Natural killer cell (primary cell): ENCODE measurements around the gene CIDEC. TPM values are rescaled to one million over a fixed set of nuclear protein-coding genes. Genes with fewer than 3 reads are reported as not detected.

ENCODE experiments used
- ATAC-seq, 3 donors: fragments of 150-1000 bp in 2 of 3; fragments of 200-7000 bp in 1 of 3; cut with Tn5 transposase; 1 replicate in 1 of 3; 2 replicates in 2 of 3; pipeline ENCODE4 v1.10.0; 2021; ENCODE audit warnings: mild to moderate bottlenecking in 2 of 3, moderate library complexity in 2 of 3
- DNase-seq, 2 donors: peaks; one replicate each; pipeline versions ENCODE4 v3.0.0 to v3.0.0-alpha.2; 2013 to 2021; ENCODE audit warnings: mixed read lengths in 1 of 2
- H3K27ac ChIP-seq: one replicate; pipeline ENCODE4 v1.5.1; 2013; ENCODE audit warnings: mild to moderate bottlenecking, low read length
- H3K27me3 ChIP-seq: one replicate; pipeline ENCODE4 v1.6.1; 2013; ENCODE audit warnings: low read length; ENCODE audit not compliant: control insufficient read depth, insufficient read depth
- H3K36me3 ChIP-seq: one replicate; pipeline ENCODE4 v1.6.1; 2013; ENCODE audit warnings: low read length; ENCODE audit not compliant: control insufficient read depth, insufficient read depth
- H3K4me1 ChIP-seq: one replicate; pipeline ENCODE4 v1.6.1; 2013; ENCODE audit warnings: low read length; ENCODE audit not compliant: control insufficient read depth, insufficient read depth
- H3K4me3 ChIP-seq: one replicate; pipeline ENCODE4 v1.5.1; 2013; ENCODE audit warnings: low read length
- H3K9me3 ChIP-seq: one replicate; pipeline ENCODE4 v1.6.1; 2013; ENCODE audit warnings: low read length; ENCODE audit not compliant: control insufficient read depth, insufficient read depth
- H3K27ac Mint-ChIP-seq, 2 donors: one replicate each; pipeline ENCODE4 v1.8.0; 2022; ENCODE audit warnings: mild to moderate bottlenecking in 2 of 2, mixed read lengths in 2 of 2, moderate library complexity in 1 of 2
- H3K27me3 Mint-ChIP-seq, 2 donors: one replicate each; pipeline ENCODE4 v1.8.0; 2022; ENCODE audit warnings: low read depth in 2 of 2, mixed read lengths in 2 of 2
- H3K36me3 Mint-ChIP-seq: one replicate; pipeline ENCODE4 v1.8.0; 2022; ENCODE audit warnings: mixed read lengths
- H3K4me1 Mint-ChIP-seq, 2 donors: one replicate each; pipeline ENCODE4 v1.8.0; 2022; ENCODE audit warnings: mixed read lengths in 2 of 2
- H3K4me3 Mint-ChIP-seq: one replicate; pipeline ENCODE4 v1.8.0; 2022; ENCODE audit warnings: mild to moderate bottlenecking, moderate library complexity, mixed read lengths
- H3K9me3 Mint-ChIP-seq, 2 donors: one replicate each; pipeline ENCODE4 v1.8.0; 2022; ENCODE audit warnings: mixed read lengths in 2 of 2
- WGBS: methylation state at CpG from one replicate; pipeline ENCODE4 v1.1.7; 2013; ENCODE audit warnings: missing lambda C conversion rate; ENCODE audit not compliant: insufficient coverage; 5-methylcytosine and 5-hydroxymethylcytosine counted together
- intact Hi-C: fragments of 100-400 bp; cut with micrococcal nuclease; formaldehyde crosslinking; loops from one replicate; pipeline ENCODE4 v1.14.2; 2022
- total RNA-seq, 4 donors: library from RNA; stranded (reverse); fragments of 120-200 nt in 1 of 4; gene quantifications; one replicate each; pipeline versions ENCODE4 v1.2.3 to v1.2.4, GENCODE V29; 2013 to 2022
- TF ChIP-seq, protein P1 (sequence below): fragments of 200-600 bp; IDR thresholded peaks from one replicate; pipeline ENCODE4 v1.8.0; 2022; ENCODE audit warnings: antibody characterized with exemption

The CIDEC gene
- total RNA-seq, 3 donors from 2014 or later (not counting 1 experiment from before 2014, with no cell fraction given): not detected

GRCh38 chr3:9834520-9835380 lies 45.3 kb downstream of the CIDEC start:
- 94% methylated on average over 18 of the region's 18 CpGs for WGBS
- intact Hi-C loops: no loop called here
- H3K27me3 Mint-ChIP-seq: no peaks in the 10 kb centered on the region
- no peak overlapping the region for H3K4me3 Mint-ChIP-seq
- no peaks in the 10 kb centered on the region for H3K9me3 Mint-ChIP-seq
- no peak for DNase-seq
- H3K4me1 ChIP-seq: no peaks in the 10 kb centered on the region
- H3K4me1 Mint-ChIP-seq: peaks cover 7 to 13% of the 10 kb centered on the region in 2 donors
- H3K27me3 ChIP-seq: no peaks in the 10 kb centered on the region
- ATAC-seq: no peak
- peaks cover 46% of the 10 kb centered on the region for H3K36me3 ChIP-seq
- H3K27ac ChIP-seq: no peak overlapping the region
- H3K27ac Mint-ChIP-seq: peak overlapping the region in 1 of 2 donors; percentile 47
- H3K36me3 Mint-ChIP-seq: no peaks in the 10 kb centered on the region
- H3K4me3 ChIP-seq: no peak overlapping the region
- TF ChIP-seq, protein P1, sequence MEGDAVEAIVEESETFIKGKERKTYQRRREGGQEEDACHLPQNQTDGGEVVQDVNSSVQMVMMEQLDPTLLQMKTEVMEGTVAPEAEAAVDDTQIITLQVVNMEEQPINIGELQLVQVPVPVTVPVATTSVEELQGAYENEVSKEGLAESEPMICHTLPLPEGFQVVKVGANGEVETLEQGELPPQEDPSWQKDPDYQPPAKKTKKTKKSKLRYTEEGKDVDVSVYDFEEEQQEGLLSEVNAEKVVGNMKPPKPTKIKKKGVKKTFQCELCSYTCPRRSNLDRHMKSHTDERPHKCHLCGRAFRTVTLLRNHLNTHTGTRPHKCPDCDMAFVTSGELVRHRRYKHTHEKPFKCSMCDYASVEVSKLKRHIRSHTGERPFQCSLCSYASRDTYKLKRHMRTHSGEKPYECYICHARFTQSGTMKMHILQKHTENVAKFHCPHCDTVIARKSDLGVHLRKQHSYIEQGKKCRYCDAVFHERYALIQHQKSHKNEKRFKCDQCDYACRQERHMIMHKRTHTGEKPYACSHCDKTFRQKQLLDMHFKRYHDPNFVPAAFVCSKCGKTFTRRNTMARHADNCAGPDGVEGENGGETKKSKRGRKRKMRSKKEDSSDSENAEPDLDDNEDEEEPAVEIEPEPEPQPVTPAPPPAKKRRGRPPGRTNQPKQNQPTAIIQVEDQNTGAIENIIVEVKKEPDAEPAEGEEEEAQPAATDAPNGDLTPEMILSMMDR: no peak
- H3K9me3 ChIP-seq: no peaks in the 10 kb centered on the region

GRCh38 chr3:9833078-9833477 lies 47.0 kb downstream of the CIDEC start:
- no peak for DNase-seq

GRCh38 chr3:9831253-9831652 lies 48.8 kb downstream of the CIDEC start:
- peaks cover 38% of the 10 kb centered on the region for H3K36me3 ChIP-seq
- no peaks in the 10 kb centered on the region for H3K27me3 ChIP-seq
- no peaks in the 10 kb centered on the region for H3K27me3 Mint-ChIP-seq
- TF ChIP-seq, protein P1: no peak
- no peak for DNase-seq
- peak overlapping the region; percentile 58 to 61 for H3K27ac Mint-ChIP-seq
- H3K4me1 ChIP-seq: no peaks in the 10 kb centered on the region
- H3K9me3 Mint-ChIP-seq: no peaks in the 10 kb centered on the region
- ATAC-seq: peak in 1 of 3 donors; percentile 45
- intact Hi-C loops: no loop called here
- no peaks in the 10 kb centered on the region for H3K9me3 ChIP-seq
- peaks cover 13 to 18% of the 10 kb centered on the region in 2 donors for H3K4me1 Mint-ChIP-seq
- H3K36me3 Mint-ChIP-seq: no peaks in the 10 kb centered on the region
- H3K27ac ChIP-seq: no peak overlapping the region
- no peak overlapping the region for H3K4me3 Mint-ChIP-seq
- 86% methylated on average over 3 of the region's 3 CpGs for WGBS
- H3K4me3 ChIP-seq: no peak overlapping the region

More at GRCh38 chr3:9833078-9833477, 47.0 kb downstream of the CIDEC start:
- no peak for ATAC-seq
- Mint-ChIP-seq H3K36me3 (no peaks in the 10 kb centered on the region), H3K4me1 (peaks cover 7 to 13% of the 10 kb centered on the region in 2 donors), H3K27ac (no peak overlapping the region), H3K9me3 (no peaks in the 10 kb centered on the region), H3K4me3 (no peak overlapping the region), H3K27me3 (no peaks in the 10 kb centered on the region)
- no peaks in the 10 kb centered on the region for H3K9me3 ChIP-seq
- H3K4me3 ChIP-seq: no peak overlapping the region
- intact Hi-C loops: no loop called here
- no peak overlapping the region for H3K27ac ChIP-seq
- H3K27me3 ChIP-seq: no peaks in the 10 kb centered on the region
- TF ChIP-seq, protein P1: no peak
- WGBS: 95% methylated on average over 9 of the region's 9 CpGs
- H3K36me3 ChIP-seq: peaks cover 44% of the 10 kb centered on the region
- H3K4me1 ChIP-seq: no peaks in the 10 kb centered on the region
